ENCODE data around the gene BTAF1. TPM values are rescaled to one million over a fixed set of nuclear protein-coding genes. Genes with fewer than 3 reads are reported as not detected.

The BTAF1 gene
- total RNA-seq, 1 donor from 2014 or later: 27.2 TPM

DNA sequence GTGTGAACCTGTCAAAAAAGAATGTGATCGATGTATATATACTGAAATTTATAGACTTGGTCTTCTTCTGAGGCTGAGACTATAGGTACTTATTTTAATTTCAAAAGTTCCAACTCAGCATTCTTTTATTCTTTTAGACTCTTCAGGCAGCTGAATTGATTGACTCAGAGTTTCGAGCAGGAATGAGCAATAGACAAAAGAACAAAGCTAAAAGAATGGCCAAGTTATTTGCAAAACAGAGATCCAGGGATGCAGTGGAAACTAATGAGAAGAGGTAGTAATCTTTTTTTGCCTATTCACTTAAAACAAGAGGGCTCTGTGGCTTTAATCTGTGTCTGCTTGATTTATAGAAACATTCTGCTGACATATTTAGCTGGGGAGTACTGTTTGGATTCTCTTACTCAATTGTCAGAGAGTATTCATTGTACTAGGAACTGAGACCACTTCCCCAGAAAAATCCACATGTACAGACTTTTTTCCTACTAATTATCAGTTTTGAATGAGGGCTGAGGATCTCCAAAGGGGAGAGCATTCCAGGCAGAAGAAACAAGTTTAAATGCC lies 30.1 kb downstream of the BTAF1 start:
- H3K27me3 ChIP-seq (ENCODE audit: control insufficient read depth, insufficient read depth, low read length): no peaks in the 10 kb centered on the region
- H3K4me3 ChIP-seq (ENCODE audit: low read depth, low read length): no peak overlapping the region
- H3K36me3 ChIP-seq (ENCODE audit: control insufficient read depth, insufficient read depth, low read length): no peaks in the 10 kb centered on the region
- no peak for DNase-seq (ENCODE audit: low read depth)
- TF ChIP-seq, protein P1, sequence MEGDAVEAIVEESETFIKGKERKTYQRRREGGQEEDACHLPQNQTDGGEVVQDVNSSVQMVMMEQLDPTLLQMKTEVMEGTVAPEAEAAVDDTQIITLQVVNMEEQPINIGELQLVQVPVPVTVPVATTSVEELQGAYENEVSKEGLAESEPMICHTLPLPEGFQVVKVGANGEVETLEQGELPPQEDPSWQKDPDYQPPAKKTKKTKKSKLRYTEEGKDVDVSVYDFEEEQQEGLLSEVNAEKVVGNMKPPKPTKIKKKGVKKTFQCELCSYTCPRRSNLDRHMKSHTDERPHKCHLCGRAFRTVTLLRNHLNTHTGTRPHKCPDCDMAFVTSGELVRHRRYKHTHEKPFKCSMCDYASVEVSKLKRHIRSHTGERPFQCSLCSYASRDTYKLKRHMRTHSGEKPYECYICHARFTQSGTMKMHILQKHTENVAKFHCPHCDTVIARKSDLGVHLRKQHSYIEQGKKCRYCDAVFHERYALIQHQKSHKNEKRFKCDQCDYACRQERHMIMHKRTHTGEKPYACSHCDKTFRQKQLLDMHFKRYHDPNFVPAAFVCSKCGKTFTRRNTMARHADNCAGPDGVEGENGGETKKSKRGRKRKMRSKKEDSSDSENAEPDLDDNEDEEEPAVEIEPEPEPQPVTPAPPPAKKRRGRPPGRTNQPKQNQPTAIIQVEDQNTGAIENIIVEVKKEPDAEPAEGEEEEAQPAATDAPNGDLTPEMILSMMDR (IDR thresholded peaks at IDR 0.05; ENCODE audit: insufficient read depth, low read length, poor library complexity, severe bottlenecking): no peak

DNA sequence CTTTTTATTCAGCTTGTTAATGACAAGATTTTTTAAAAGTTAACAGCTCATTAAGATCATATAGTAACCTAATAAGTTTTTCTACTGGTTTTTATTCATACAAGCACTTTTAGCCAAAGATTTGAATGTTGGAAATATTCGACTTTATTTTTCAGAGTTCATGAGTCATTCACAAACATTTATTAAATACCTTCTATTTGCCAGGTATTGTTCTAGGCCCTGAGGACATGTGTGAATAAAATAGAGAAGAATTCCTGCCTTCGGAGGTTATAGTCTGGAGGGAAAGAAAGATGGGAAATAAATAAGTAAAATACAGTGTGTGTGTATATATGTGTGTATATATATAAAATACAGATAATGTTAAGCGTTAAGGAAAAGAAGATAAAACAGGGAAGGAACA lies 31.5 kb downstream of the BTAF1 start:
- Histone ChIP-seq H3K27me3 (ENCODE audit: control insufficient read depth, insufficient read depth, low read length) (no peaks in the 10 kb centered on the region), H3K4me3 (ENCODE audit: low read depth, low read length) (no peak overlapping the region), H3K36me3 (ENCODE audit: control insufficient read depth, insufficient read depth, low read length) (no peaks in the 10 kb centered on the region)
- DNase-seq (ENCODE audit: low read depth): no peak
- TF ChIP-seq, protein P1 (IDR thresholded peaks at IDR 0.05; ENCODE audit: insufficient read depth, low read length, poor library complexity, severe bottlenecking): no peak

DNA sequence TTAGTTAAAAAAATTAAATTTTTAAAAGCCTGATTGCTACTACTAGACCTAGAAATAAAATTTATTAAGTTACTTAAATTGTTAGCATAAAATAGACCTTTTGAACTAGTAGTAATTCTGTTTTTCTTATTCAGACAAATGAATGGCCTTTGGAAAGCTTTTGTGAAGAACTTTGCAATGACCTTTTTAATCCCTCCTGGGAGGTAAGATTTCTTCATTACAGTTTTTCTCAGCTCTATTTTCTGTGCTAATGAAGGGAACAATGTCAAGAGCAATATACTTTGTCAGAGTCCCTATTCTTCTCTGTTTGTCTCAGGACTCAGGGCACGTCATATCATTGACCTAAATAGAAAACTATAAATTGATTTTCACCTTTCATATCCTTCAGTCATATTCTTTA lies 33.5 kb downstream of the BTAF1 start:
- TF ChIP-seq, protein P1 (IDR thresholded peaks at IDR 0.05; ENCODE audit: insufficient read depth, low read length, poor library complexity, severe bottlenecking): no peak
- Histone ChIP-seq H3K36me3 (ENCODE audit: control insufficient read depth, insufficient read depth, low read length) (no peaks in the 10 kb centered on the region), H3K4me3 (ENCODE audit: low read depth, low read length) (no peak overlapping the region), H3K27me3 (ENCODE audit: control insufficient read depth, insufficient read depth, low read length) (no peaks in the 10 kb centered on the region)
- DNase-seq (ENCODE audit: low read depth): no peak

DNA sequence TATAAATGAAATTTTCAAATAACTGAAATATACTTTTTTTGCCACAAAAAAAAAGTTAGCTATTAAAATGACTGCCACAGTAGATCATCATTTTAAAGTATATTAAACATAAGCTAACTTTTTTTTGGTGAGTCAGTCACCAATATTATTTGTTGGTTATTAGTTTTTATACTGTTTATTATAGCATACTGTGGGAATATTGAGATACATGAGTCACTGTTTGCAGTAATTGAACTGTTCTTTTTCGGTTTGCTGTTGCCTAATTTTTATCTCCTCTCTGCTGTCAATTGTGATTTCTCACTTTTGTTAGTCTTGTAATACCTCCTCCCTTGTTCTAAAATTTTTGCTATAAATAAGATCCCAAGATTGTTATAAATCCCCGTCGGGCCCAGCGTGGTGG lies 45.7 kb downstream of the BTAF1 start:
- no peak overlapping the region for H3K4me3 ChIP-seq (ENCODE audit: low read depth, low read length)
- H3K36me3 ChIP-seq (ENCODE audit: control insufficient read depth, insufficient read depth, low read length): no peaks in the 10 kb centered on the region
- no peak for DNase-seq (ENCODE audit: low read depth)
- TF ChIP-seq, protein P1 (IDR thresholded peaks at IDR 0.05; ENCODE audit: insufficient read depth, low read length, poor library complexity, severe bottlenecking): no peak
- no peaks in the 10 kb centered on the region for H3K27me3 ChIP-seq (ENCODE audit: control insufficient read depth, insufficient read depth, low read length)

DNA sequence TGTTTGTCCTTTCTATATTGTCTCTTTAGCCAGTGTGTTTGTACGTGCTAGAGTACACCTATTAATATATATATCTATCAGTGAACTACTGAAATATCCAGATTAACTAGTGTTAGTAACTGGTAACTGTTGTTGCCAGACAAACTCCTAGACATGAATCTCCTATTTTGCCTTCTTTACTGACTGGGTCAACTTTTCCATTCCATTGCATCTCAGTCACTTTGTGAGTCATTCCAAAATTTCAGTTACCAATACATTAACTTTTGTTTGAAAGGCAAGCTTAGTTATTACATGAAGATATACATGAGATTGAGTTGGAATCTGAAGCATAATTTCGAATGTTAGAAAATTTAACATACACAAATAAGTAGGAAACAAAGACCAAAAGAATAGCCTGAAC lies 51.4 kb downstream of the BTAF1 start:
- TF ChIP-seq, protein P1 (IDR thresholded peaks at IDR 0.05; ENCODE audit: insufficient read depth, low read length, poor library complexity, severe bottlenecking): no peak
- Histone ChIP-seq H3K27me3 (ENCODE audit: control insufficient read depth, insufficient read depth, low read length) (no peaks in the 10 kb centered on the region), H3K4me3 (ENCODE audit: low read depth, low read length) (no peak overlapping the region), H3K36me3 (ENCODE audit: control insufficient read depth, insufficient read depth, low read length) (no peaks in the 10 kb centered on the region)
- no peak for DNase-seq (ENCODE audit: low read depth)

DNA sequence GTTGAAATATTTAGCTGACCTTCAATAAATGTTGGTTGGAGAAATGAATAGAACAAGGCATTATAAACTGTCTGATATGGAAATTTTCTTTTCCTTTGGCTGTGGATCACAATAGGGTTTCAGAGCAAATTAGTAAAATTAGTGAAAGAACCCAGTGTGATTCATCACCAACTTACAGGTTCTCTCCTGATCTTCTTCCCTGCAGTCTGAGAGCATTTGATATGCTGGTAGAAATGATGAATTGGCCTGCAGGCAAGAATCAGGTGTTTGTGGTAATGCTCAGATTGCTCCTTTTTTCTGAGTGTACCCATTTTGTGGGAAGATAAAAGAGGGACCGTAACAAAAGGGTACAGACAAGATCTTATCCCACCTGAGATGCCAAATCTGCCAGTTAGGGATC lies 51.9 kb downstream of the BTAF1 start:
- no peaks in the 10 kb centered on the region for H3K27me3 ChIP-seq (ENCODE audit: control insufficient read depth, insufficient read depth, low read length)
- no peaks in the 10 kb centered on the region for H3K36me3 ChIP-seq (ENCODE audit: control insufficient read depth, insufficient read depth, low read length)
- DNase-seq (ENCODE audit: low read depth): no peak
- TF ChIP-seq, protein P1 (IDR thresholded peaks at IDR 0.05; ENCODE audit: insufficient read depth, low read length, poor library complexity, severe bottlenecking): no peak
- H3K4me3 ChIP-seq (ENCODE audit: low read depth, low read length): no peak overlapping the region

All from kidney epithelial cell (primary cell).